Heart right ventricle (tissue), 16 donors: Measurements from ENCODE around the gene ADM2. TPM values are rescaled to one million over a fixed set of nuclear protein-coding genes. Genes with fewer than 3 reads are reported as not detected.

ENCODE experiments used
- ATAC-seq, 8 donors: fragments of 200-7000 bp; cut with Tn5 transposase; one replicate each; pipeline ENCODE4 v1.9.1; 2020; ENCODE audit warnings: mild to moderate bottlenecking in 8 of 8, moderate library complexity in 8 of 8, moderate number of reproducible peaks in 1 of 8
- DNase-seq, 2 donors: peaks; one replicate each; pipeline ENCODE4 v3.0.0-alpha.2; 2020
- H3K27ac ChIP-seq, 10 donors: fragments of 200-600 bp; sonication (generic) in 2 of 10; one replicate each; pipeline versions ENCODE4 v1.5.0 to v1.8.0; 2020 to 2022; ENCODE audit warnings: mild to moderate bottlenecking in 3 of 10
- H3K27me3 ChIP-seq, 7 donors: fragments of 200-600 bp; one replicate each; pipeline ENCODE4 v1.8.0; 2021 to 2022; ENCODE audit warnings: mild to moderate bottlenecking in 2 of 7
- H3K36me3 ChIP-seq, 9 donors: fragments of 200-600 bp; sonication (generic) in 1 of 9; one replicate each; pipeline versions ENCODE4 v1.5.0 to v1.8.0; 2020 to 2022; ENCODE audit warnings: mild to moderate bottlenecking in 2 of 9
- H3K4me1 ChIP-seq, 9 donors: fragments of 200-600 bp; sonication (generic) in 1 of 9; one replicate each; pipeline versions ENCODE4 v1.5.0 to v1.8.0; 2020 to 2022; ENCODE audit warnings: mild to moderate bottlenecking in 4 of 9
- H3K4me3 ChIP-seq, 10 donors: fragments of 200-600 bp; sonication (generic) in 2 of 10; one replicate each; pipeline versions ENCODE4 v1.5.0 to v1.8.0; 2020 to 2022; ENCODE audit warnings: mild to moderate bottlenecking in 7 of 10, moderate library complexity in 2 of 10
- H3K9me3 ChIP-seq, 11 donors: fragments of 200-600 bp in 10 of 11; sonication (generic) in 2 of 11; one replicate each; pipeline versions ENCODE4 v1.5.0 to v1.8.0; 2013 to 2022; ENCODE audit warnings: mild to moderate bottlenecking in 2 of 11, control low read depth in 1 of 11, moderate library complexity in 1 of 11
- WGBS, 2 donors: extraction: QIAGEN DNeasy Blood & Tissue Kit; methylation state at CpG; one replicate each; pipeline ENCODE4 v1.1.7; 2013; ENCODE audit warnings: inconsistent platforms in 1 of 2; 5-methylcytosine and 5-hydroxymethylcytosine counted together
- intact Hi-C, 10 donors: fragments of 100-400 bp; cut with DNase I; formaldehyde crosslinking; loops; one replicate each; pipeline versions ENCODE4 v1.11.1 to v1.14.2; 2022
- polyA plus RNA-seq, 2 donors: library from polyadenylated mRNA; stranded (reverse); fragments of 200-250 nt; gene quantifications; one replicate each; pipeline ENCODE4 v1.2.3, GENCODE V29; 2013
- total RNA-seq, 10 donors: library from RNA; stranded (reverse); fragmentation: NEBNext Ultra II Directional in 3 of 10; extraction: Animal tissue kit (Norgen Biotek cat#: 25700) in 3 of 10; gene quantifications; one replicate each; pipeline versions ENCODE4 v1.2.1 to v1.2.4, GENCODE V29; 2021 to 2023
- TF ChIP-seq, protein P1 (sequence below), 9 donors: fragments of 200-600 bp; sonication (generic) in 2 of 9; IDR thresholded peaks; one replicate each; pipeline versions ENCODE4 v1.5.0 to v1.8.0; 2021 to 2022; ENCODE audit warnings: antibody characterized with exemption in 9 of 9, mild to moderate bottlenecking in 5 of 9, moderate library complexity in 1 of 9
- donor health status: Arrhythmogenic right ventricular cardiomyopathy.
- donor health status: ischemic (EF 13 %, LVEDD 7.1; RV severe dilation, severe dysfunction).
- donor health status: healthy with polysubstance abuse.
- donor health status: DM: no; HTN: yes; CAD: no.
- donor health status: DM: no; HTN: no; CAD: no.
- donor health status: ischemic (EF 25% LVEDD 6.9; RV normal size, moderate dysfunction).
- donor health status: ischemic (EF 25% LVEDD 5.7; RV mildly dilated, moderate dysfunction).
- donor health status: healthy.
- donor health status: DM: yes; HTN: yes; CAD: no.
- donor health status: Ischemic cardiomyopathy.
- donor health status: ischemic (EF 35%, LVEDD 5.7; RV mildly dilated, moderate dysfunction).
- donor health status: nonischemic (EF 11% LVEDD 7.7; RV severe dilation, severe dysfunction).
- donor health status: DM: yes; HTN: yes; CAD: no.
- donor health status: PGD.
- donor health status: ischemic (EF 29% LVEDD 5.4; RV normal size, mild dysfunction).
- donor health status: nonischemic (EF 23%, LVEDD 6.1; RV moderate dilation, normal function).

The ADM2 gene
- total and polyA plus RNA-seq, 12 donors, result 0.07 to 0.53 (median 0.15) TPM; not detected in 7

DNA sequence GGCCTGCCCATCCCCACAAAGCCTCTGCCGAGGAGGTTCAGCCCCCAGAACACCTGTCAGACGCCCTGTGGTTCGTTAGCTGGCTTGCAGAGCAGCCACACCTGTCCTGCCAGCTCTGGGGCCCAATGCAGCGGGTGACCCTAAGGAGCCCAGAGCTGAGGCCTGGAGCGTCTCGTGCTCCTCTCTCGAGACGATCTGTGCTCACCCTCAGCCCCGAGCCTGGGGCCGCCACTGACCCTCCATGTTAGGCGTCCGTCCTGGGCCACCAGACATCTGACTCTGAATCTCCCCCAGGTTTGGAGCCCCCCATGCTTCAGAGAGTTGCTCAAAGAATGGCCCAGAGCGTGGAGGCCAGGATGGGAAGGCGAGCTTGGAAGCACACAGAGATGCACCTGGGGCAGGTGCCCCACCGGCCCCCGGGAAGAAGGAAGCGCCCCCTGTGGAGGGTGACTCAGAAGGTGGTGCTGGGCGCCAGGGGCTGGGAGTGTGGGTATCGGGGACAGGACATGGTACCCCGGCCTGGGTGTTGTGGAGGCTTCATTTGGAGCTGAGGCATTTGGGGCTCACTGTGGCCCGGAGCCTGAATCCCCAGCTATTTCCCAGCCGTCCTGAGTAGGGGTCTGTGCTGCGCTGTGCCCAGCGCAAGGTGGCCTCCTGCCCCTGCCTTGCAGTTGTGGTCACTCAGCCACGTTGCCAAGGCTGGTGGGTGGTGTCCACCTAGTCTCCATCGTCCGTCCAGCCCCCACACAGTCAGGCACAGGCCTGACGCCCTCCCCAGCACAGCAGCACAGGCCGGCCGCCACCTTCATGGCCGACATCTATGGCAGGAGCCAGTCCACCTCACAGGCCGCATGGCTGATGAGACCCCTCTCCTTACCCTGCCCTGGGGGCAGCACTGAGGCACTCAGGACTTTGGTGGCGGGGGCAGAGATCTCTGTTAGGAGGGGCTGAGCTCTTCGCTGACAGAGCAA is 42.8 kb upstream of the ADM2 start:
- H3K4me1 ChIP-seq, result no peaks in the 10 kb centered on the region
- H3K36me3 ChIP-seq, result peaks cover 0 to 83% (median 44%) of the 10 kb centered on the region in 9 donors
- 90% methylated on average over 31 to 34 of the region's 34 CpGs for WGBS, 2 donors
- no peaks in the 10 kb centered on the region for H3K27me3 ChIP-seq
- H3K4me3 ChIP-seq, result no peak overlapping the region
- intact Hi-C loops, result no loop called here
- H3K9me3 ChIP-seq, result no peaks in the 10 kb centered on the region
- DNase-seq, result no peak
- no peak overlapping the region for H3K27ac ChIP-seq
- TF ChIP-seq, protein P1, sequence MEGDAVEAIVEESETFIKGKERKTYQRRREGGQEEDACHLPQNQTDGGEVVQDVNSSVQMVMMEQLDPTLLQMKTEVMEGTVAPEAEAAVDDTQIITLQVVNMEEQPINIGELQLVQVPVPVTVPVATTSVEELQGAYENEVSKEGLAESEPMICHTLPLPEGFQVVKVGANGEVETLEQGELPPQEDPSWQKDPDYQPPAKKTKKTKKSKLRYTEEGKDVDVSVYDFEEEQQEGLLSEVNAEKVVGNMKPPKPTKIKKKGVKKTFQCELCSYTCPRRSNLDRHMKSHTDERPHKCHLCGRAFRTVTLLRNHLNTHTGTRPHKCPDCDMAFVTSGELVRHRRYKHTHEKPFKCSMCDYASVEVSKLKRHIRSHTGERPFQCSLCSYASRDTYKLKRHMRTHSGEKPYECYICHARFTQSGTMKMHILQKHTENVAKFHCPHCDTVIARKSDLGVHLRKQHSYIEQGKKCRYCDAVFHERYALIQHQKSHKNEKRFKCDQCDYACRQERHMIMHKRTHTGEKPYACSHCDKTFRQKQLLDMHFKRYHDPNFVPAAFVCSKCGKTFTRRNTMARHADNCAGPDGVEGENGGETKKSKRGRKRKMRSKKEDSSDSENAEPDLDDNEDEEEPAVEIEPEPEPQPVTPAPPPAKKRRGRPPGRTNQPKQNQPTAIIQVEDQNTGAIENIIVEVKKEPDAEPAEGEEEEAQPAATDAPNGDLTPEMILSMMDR (IDR thresholded peaks at IDR 0.05), result no peak
- ATAC-seq, result peak in 1 of 8 donors; percentile 1

DNA sequence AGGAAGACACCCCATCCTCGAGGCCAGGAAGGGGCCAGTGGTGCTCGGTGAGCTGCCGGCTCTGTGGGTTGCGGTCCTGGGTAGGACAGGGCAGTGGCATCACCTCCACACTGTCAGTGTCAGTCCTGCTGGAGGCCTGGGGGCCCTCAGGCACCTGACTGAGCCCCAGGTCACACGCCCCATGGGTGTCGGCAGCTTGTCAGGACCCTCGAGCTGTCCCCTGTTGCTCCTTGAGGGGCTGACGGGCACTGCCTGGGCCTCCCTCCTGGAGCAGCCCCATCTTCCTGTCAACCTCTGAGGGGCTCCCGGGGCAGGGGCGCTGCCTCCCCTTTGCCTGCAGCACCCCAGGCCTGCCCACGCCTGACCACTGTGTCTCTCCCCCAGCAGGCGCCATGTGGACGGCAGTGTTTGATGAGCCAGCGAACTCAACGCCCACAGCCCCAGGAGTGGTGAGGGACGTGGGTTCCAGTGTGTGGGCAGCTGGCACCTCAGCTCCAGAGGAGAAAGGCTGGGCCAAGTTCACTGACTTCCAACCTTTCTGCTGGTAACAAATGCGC is 42.0 kb upstream of the ADM2 start:
- TF ChIP-seq, protein P1 (IDR thresholded peaks at IDR 0.05), result no peak
- DNase-seq (no peak), ATAC-seq (no peak)
- intact Hi-C loops, result no loop called here
- peaks cover 0 to 3% (median 0%) of the 10 kb centered on the region in 9 donors for H3K4me1 ChIP-seq
- no peak overlapping the region for H3K27ac ChIP-seq
- no peaks in the 10 kb centered on the region for H3K27me3 ChIP-seq
- no peak overlapping the region for H3K4me3 ChIP-seq
- no peaks in the 10 kb centered on the region for H3K9me3 ChIP-seq
- WGBS, 2 donors, result 87 to 90% methylated on average over 17 of the region's 17 CpGs
- peaks cover 0 to 89% (median 44%) of the 10 kb centered on the region in 9 donors for H3K36me3 ChIP-seq

- no peak for ATAC-seq
- TF ChIP-seq, protein P1 (IDR thresholded peaks at IDR 0.05), result no peak
These were observed 41.4 kb upstream of the ADM2 start for GRCh38 chr22:50439871-50440331.

GRCh38 chr22:50440544-50441249 is 40.6 kb upstream of the ADM2 start:
- no peaks in the 10 kb centered on the region for H3K9me3 ChIP-seq
- H3K36me3 ChIP-seq, result peaks cover 0 to 92% (median 43%) of the 10 kb centered on the region in 9 donors
- DNase-seq (no peak), ATAC-seq (no peak)
- peaks cover 0 to 8% (median 0%) of the 10 kb centered on the region in 9 donors for H3K4me1 ChIP-seq
- H3K27me3 ChIP-seq, result no peaks in the 10 kb centered on the region
- intact Hi-C loops, result no loop called here
- no peak overlapping the region for H3K4me3 ChIP-seq
- TF ChIP-seq, protein P1 (IDR thresholded peaks at IDR 0.05), result no peak
- H3K27ac ChIP-seq, result no peak overlapping the region
- 91% methylated on average over 26 of the region's 26 CpGs for WGBS, 2 donors

More at GRCh38 chr22:50439871-50440331, 41.4 kb upstream of the ADM2 start:
- no peak for DNase-seq
- H3K4me3 ChIP-seq, result no peak overlapping the region
- intact Hi-C loops, result no loop called here
- H3K4me1 ChIP-seq, result peaks cover 0 to 8% (median 0%) of the 10 kb centered on the region in 9 donors
- H3K9me3 ChIP-seq, result no peaks in the 10 kb centered on the region
- 73 to 79% methylated on average over 10 of the region's 10 CpGs for WGBS, 2 donors
- no peak overlapping the region for H3K27ac ChIP-seq
- H3K27me3 ChIP-seq, result no peaks in the 10 kb centered on the region
- peaks cover 0 to 92% (median 42%) of the 10 kb centered on the region in 9 donors for H3K36me3 ChIP-seq
